Trophoblast cell (in vitro differentiated cells and primary cell): Measurements from ENCODE around the gene MAML2.
A peak's percentile ranks its signal among the peaks of the same experiment; 100 is the strongest.

Source experiments
- DNase-seq, 2 donors: peaks; one replicate each; pipeline ENCODE4 v3.0.0-alpha.2; 2016
- H2AFZ ChIP-seq: 2 replicates; pipeline ENCODE4 v1.6.1; 2013; ENCODE audit warnings: low read length, moderate library complexity, mild to moderate bottlenecking; ENCODE audit not compliant: insufficient read depth, poor library complexity
- H2AK5ac ChIP-seq: 2 replicates; pipeline ENCODE4 v1.6.1; 2013; ENCODE audit warnings: mild to moderate bottlenecking, low read length
- H2BK120ac ChIP-seq: 2 replicates; pipeline ENCODE4 v1.6.1; 2013; ENCODE audit warnings: low read length, mild to moderate bottlenecking, moderate library complexity; ENCODE audit not compliant: insufficient read depth, poor library complexity
- H2BK12ac ChIP-seq: 2 replicates; pipeline ENCODE4 v1.6.1; 2013; ENCODE audit warnings: mild to moderate bottlenecking, low read length, moderate library complexity
- H2BK5ac ChIP-seq: 2 replicates; pipeline ENCODE4 v1.6.1; 2013; ENCODE audit warnings: low read length, low read depth, moderate library complexity, mild to moderate bottlenecking; ENCODE audit not compliant: poor library complexity
- H3K14ac ChIP-seq: 2 replicates; pipeline ENCODE4 v1.6.1; 2013; ENCODE audit warnings: mild to moderate bottlenecking, low read length
- H3K18ac ChIP-seq: 2 replicates; pipeline ENCODE4 v1.6.1; 2013; ENCODE audit warnings: mild to moderate bottlenecking, low read length
- H3K23ac ChIP-seq: 2 replicates; pipeline ENCODE4 v1.6.1; 2013; ENCODE audit warnings: low read length
- H3K27ac ChIP-seq: 2 replicates; pipeline ENCODE4 v1.5.1; 2013; ENCODE audit warnings: low read depth, mild to moderate bottlenecking, inconsistent platforms, low read length, moderate library complexity
- H3K27me3 ChIP-seq: 2 replicates; pipeline ENCODE4 v1.6.1; 2013; ENCODE audit warnings: inconsistent platforms, mild to moderate bottlenecking, low read length, moderate library complexity; ENCODE audit not compliant: insufficient read depth
- H3K36me3 ChIP-seq, 2 experiments: 1 replicate in 1 of 2; 2 replicates in 1 of 2; pipeline ENCODE4 v1.6.1; 2013; ENCODE audit warnings: low read length in 2 of 2, mild to moderate bottlenecking in 2 of 2, moderate library complexity in 1 of 2; ENCODE audit not compliant: insufficient read depth in 2 of 2, control insufficient read depth in 1 of 2
- H3K4ac ChIP-seq: 2 replicates; pipeline ENCODE4 v1.6.1; 2013; ENCODE audit warnings: low read depth, mild to moderate bottlenecking, low read length, moderate library complexity
- H3K4me1 ChIP-seq, 2 experiments: 1 replicate in 1 of 2; 2 replicates in 1 of 2; pipeline ENCODE4 v1.6.1; 2013; ENCODE audit warnings: low read length in 2 of 2, mild to moderate bottlenecking in 2 of 2, moderate library complexity in 1 of 2; ENCODE audit not compliant: insufficient read depth in 2 of 2, control insufficient read depth in 1 of 2
- H3K4me2 ChIP-seq: 2 replicates; pipeline ENCODE4 v1.6.1; 2013; ENCODE audit warnings: inconsistent platforms, mild to moderate bottlenecking, low read length, moderate library complexity
- H3K4me3 ChIP-seq: 2 replicates; pipeline ENCODE4 v1.5.1; 2013; ENCODE audit warnings: mild to moderate bottlenecking, low read depth, low read length, inconsistent platforms
- H3K79me1 ChIP-seq: one replicate; pipeline ENCODE4 v1.6.1; 2013; ENCODE audit warnings: low read length
- H3K79me2 ChIP-seq: 2 replicates; pipeline ENCODE4 v1.6.1; 2013; ENCODE audit warnings: low read length, mild to moderate bottlenecking; ENCODE audit not compliant: control insufficient read depth, insufficient read depth, poor library complexity
- H3K9ac ChIP-seq: 2 replicates; pipeline ENCODE4 v1.6.1; 2013; ENCODE audit warnings: mild to moderate bottlenecking, low read length
- H3K9me3 ChIP-seq: 2 replicates; pipeline ENCODE4 v1.6.1; 2013; ENCODE audit warnings: low read depth, mild to moderate bottlenecking, control low read depth, inconsistent platforms, low read length; ENCODE audit not compliant: insufficient read depth
- H4K12ac ChIP-seq: 2 replicates; pipeline ENCODE4 v1.6.1; 2013; ENCODE audit warnings: low read depth, mild to moderate bottlenecking, low read length, moderate library complexity
- H4K8ac ChIP-seq: 2 replicates; pipeline ENCODE4 v1.6.1; 2013; ENCODE audit warnings: low read depth, mild to moderate bottlenecking, low read length, moderate library complexity
- H4K91ac ChIP-seq: one replicate; pipeline ENCODE4 v1.6.1; 2013; ENCODE audit warnings: low read depth, mild to moderate bottlenecking, low read length, moderate library complexity
- WGBS: extraction: QIAGEN DNeasy Blood & Tissue Kit; methylation state at CpG from one replicate; pipeline ENCODE4 v1.1.7; 2013; ENCODE audit warnings: missing lambda C conversion rate; ENCODE audit not compliant: insufficient read length, insufficient coverage; ENCODE audit errors: extremely low coverage; 5-methylcytosine and 5-hydroxymethylcytosine counted together

The MAML2 gene

GRCh38 chr11:96057502-96057901 lies 285.5 kb downstream of the MAML2 start:
- Histone ChIP-seq H3K4me2 (no peak overlapping the region), H3K9me3 (no peaks in the 10 kb centered on the region), H3K79me2 (no peaks in the 10 kb centered on the region), H2BK120ac (no peak overlapping the region), H3K4me1 (peaks cover 5 to 8% of the 10 kb centered on the region in 2 experiments), H3K79me1 (peaks cover 10% of the 10 kb centered on the region), H3K4ac (no peak overlapping the region), H2AFZ (no peak overlapping the region), H2AK5ac (no peak overlapping the region), H2BK12ac (no peak overlapping the region), H2BK5ac (no peak overlapping the region), H4K12ac (no peak overlapping the region), H4K8ac (no peak overlapping the region), H3K23ac (no peak overlapping the region), H3K27me3 (no peaks in the 10 kb centered on the region), H3K18ac (no peak overlapping the region), H3K14ac (no peak overlapping the region), H4K91ac (no peak overlapping the region), H3K27ac (no peak overlapping the region), H3K36me3 (peaks cover 0 to 3% of the 10 kb centered on the region in 2 experiments), H3K9ac (no peak overlapping the region), H3K4me3 (no peak overlapping the region)
- WGBS, result no CpG with 5 or more reads among the region's 2 CpGs
- DNase-seq, result no peak

DNA sequence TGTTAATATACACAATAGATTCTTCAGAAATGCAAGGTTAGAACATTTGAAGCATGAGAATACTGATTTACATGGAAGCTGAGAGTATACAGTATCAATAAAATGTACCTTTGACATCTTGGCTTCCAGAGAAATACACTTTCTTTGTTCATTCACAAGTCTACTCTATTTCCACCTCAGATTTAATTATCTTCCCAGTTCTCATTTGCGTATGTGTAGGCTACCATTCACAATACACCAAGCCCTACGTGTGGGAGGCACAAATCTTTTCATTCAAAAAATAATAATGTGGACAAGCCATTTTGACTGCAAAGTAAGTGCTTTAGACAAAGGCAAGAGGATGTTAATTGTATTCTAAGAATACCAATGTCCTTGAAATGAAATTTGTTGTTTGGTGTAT lies 286.4 kb downstream of the MAML2 start:
- H3K27me3 ChIP-seq, result no peaks in the 10 kb centered on the region
- no CpG with 5 or more reads among the region's 2 CpGs for WGBS

GRCh38 chr11:96055706-96056387 lies 287.1 kb downstream of the MAML2 start:
- WGBS, result no CpG with 5 or more reads among the region's 3 CpGs
- peaks cover 18% of the 10 kb centered on the region for H3K79me1 ChIP-seq

More for the DNA sequence above, 286.4 kb downstream of the MAML2 start:
- H3K27ac ChIP-seq, result peak overlapping the region; percentile 57
- peaks cover 0 to 3% of the 10 kb centered on the region in 2 experiments for H3K36me3 ChIP-seq
- H2BK12ac ChIP-seq, result no peak overlapping the region
- no peak overlapping the region for H3K4ac ChIP-seq
- H4K12ac ChIP-seq, result no peak overlapping the region
- no peak overlapping the region for H3K4me2 ChIP-seq
- H3K9me3 ChIP-seq, result no peaks in the 10 kb centered on the region
- H3K14ac ChIP-seq, result no peak overlapping the region
- H3K4me3 ChIP-seq, result no peak overlapping the region
- peaks cover 1% of the 10 kb centered on the region for H3K79me2 ChIP-seq
- no peak overlapping the region for H2BK120ac ChIP-seq
- no peak overlapping the region for H2AK5ac ChIP-seq
- DNase-seq, result no peak
- H3K18ac ChIP-seq, result no peak overlapping the region
- H3K4me1 ChIP-seq, result peaks cover 8% of the 10 kb centered on the region in 2 experiments
- H3K23ac ChIP-seq, result no peak overlapping the region
- H4K8ac ChIP-seq, result no peak overlapping the region
- H3K9ac ChIP-seq, result no peak overlapping the region
- H3K79me1 ChIP-seq, result peaks cover 15% of the 10 kb centered on the region
- H2AFZ ChIP-seq, result no peak overlapping the region
- no peak overlapping the region for H4K91ac ChIP-seq
- no peak overlapping the region for H2BK5ac ChIP-seq

DNA sequence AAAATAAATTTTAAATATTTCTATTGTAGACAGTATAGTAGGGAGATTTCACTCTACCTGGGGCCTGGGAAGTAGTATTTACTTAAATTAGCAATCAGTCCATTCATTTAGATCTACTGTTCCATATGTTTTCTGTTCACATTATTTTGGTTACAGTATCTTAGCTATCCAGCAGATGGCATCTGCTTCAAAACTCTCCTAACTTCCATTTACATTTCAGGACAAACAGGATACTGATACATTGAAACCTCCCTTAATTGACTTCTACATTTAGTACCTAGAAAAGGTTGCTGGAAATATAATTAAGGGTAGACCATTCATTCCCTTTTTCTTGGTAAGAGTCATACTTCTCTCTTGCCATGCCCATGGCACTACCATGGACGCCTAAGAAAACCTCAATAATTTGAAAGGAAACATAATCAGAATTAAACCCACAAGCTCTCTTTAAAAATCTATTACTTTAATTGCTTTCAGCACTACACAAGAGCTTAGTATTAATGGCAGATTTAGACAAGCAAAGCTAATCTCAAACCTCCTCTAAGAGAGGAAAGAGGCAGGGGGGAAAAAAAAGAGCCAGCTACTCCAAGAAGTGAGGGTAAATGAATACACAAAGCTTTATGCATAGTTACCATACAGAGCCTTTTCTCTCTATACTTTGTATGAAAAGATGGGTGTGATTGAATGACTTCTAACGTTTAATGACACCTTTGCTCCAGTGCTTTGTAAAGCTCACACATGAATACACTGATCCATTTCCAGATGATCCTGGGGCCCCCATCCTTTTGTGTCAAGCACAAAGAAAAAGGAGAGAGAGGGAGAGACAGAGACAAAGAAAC lies 287.9 kb downstream of the MAML2 start:
- Histone ChIP-seq H2AFZ (no peak overlapping the region), H3K27ac (peak overlapping the region; percentile 59), H3K4me2 (no peak overlapping the region), H2BK5ac (peak overlapping the region; percentile 45), H3K9me3 (no peaks in the 10 kb centered on the region), H3K4ac (no peak overlapping the region), H4K12ac (no peak overlapping the region), H2BK12ac (peak overlapping the region; percentile 30), H3K23ac (no peak overlapping the region), H4K8ac (no peak overlapping the region), H3K9ac (no peak overlapping the region), H3K79me1 (peaks cover 20% of the 10 kb centered on the region), H3K18ac (no peak overlapping the region), H3K79me2 (peaks cover 1% of the 10 kb centered on the region), H2AK5ac (peak overlapping the region; percentile 59), H2BK120ac (peak overlapping the region; percentile 88), H3K4me1 (peaks cover 12 to 16% of the 10 kb centered on the region in 2 experiments), H3K14ac (no peak overlapping the region), H4K91ac (no peak overlapping the region), H3K4me3 (no peak overlapping the region), H3K36me3 (peaks cover 0 to 3% of the 10 kb centered on the region in 2 experiments), H3K27me3 (no peaks in the 10 kb centered on the region)
- no CpG with 5 or more reads among the region's 2 CpGs for whole genome bisulfite sequencing
- peak in 1 of 2 donors; percentile 66 for DNase-seq

More at GRCh38 chr11:96055706-96056387, 287.1 kb downstream of the MAML2 start:
- no peak overlapping the region for H2AFZ ChIP-seq
- no peaks in the 10 kb centered on the region for H3K27me3 ChIP-seq
- no peaks in the 10 kb centered on the region for H3K9me3 ChIP-seq
- H4K91ac ChIP-seq, result no peak overlapping the region
- H2BK120ac ChIP-seq, result peak overlapping the region; percentile 88
- no peak overlapping the region for H3K4me2 ChIP-seq
- H3K27ac ChIP-seq, result peak overlapping the region; percentile 59
- H3K4ac ChIP-seq, result no peak overlapping the region
- DNase-seq, result peak in 1 of 2 donors; percentile 48
- H3K18ac ChIP-seq, result no peak overlapping the region
- H3K4me1 ChIP-seq, result peaks cover 8 to 11% of the 10 kb centered on the region in 2 experiments
- peaks cover 1% of the 10 kb centered on the region for H3K79me2 ChIP-seq
- no peak overlapping the region for H3K9ac ChIP-seq
- H2BK12ac ChIP-seq, result peak overlapping the region; percentile 30
- H2BK5ac ChIP-seq, result peak overlapping the region; percentile 45
- H3K14ac ChIP-seq, result no peak overlapping the region
- H3K23ac ChIP-seq, result no peak overlapping the region
- H4K12ac ChIP-seq, result no peak overlapping the region
- H3K4me3 ChIP-seq, result no peak overlapping the region
- peak overlapping the region; percentile 59 for H2AK5ac ChIP-seq
- H3K36me3 ChIP-seq, result peaks cover 0 to 3% of the 10 kb centered on the region in 2 experiments
- no peak overlapping the region for H4K8ac ChIP-seq
